H9 (cell line): Measurements from ENCODE around the gene FAS. TPM values are rescaled to one million over a fixed set of nuclear protein-coding genes. Genes with fewer than 3 reads are reported as not detected.

Experiments
- DNase-seq: peaks from one replicate; pipeline ENCODE4 v3.0.0-alpha.2; 2017
- H2AFZ ChIP-seq: one replicate; pipeline ENCODE4 v1.6.1; 2013; ENCODE audit warnings: mild to moderate bottlenecking, low read length, control low read depth, moderate library complexity
- H2AK5ac ChIP-seq: 2 replicates; pipeline ENCODE4 v1.6.1; 2013; ENCODE audit warnings: low read length, control low read depth, mixed read lengths; ENCODE audit not compliant: insufficient read length
- H2BK120ac ChIP-seq: one replicate; pipeline ENCODE4 v1.6.1; 2013; ENCODE audit warnings: low read depth, mild to moderate bottlenecking, low read length, control low read depth, inconsistent platforms; ENCODE audit not compliant: poor library complexity, severe bottlenecking
- H2BK12ac ChIP-seq: 2 replicates; pipeline ENCODE4 v1.6.1; 2013; ENCODE audit warnings: low read length, control low read depth, mixed read lengths, low read depth; ENCODE audit not compliant: insufficient read length
- H2BK15ac ChIP-seq: 2 replicates; pipeline ENCODE4 v1.6.1; 2013; ENCODE audit warnings: low read depth, low read length, control low read depth
- H2BK20ac ChIP-seq: one replicate; pipeline ENCODE4 v1.6.1; 2013; ENCODE audit warnings: low read depth, mild to moderate bottlenecking, low read length, control low read depth, inconsistent platforms; ENCODE audit not compliant: poor library complexity, severe bottlenecking
- H2BK5ac ChIP-seq: 2 replicates; pipeline ENCODE4 v1.6.1; 2013; ENCODE audit warnings: low read length, control low read depth, mixed read lengths; ENCODE audit not compliant: insufficient read length
- H3K14ac ChIP-seq: 2 replicates; pipeline ENCODE4 v1.6.1; 2013; ENCODE audit warnings: low read length, control low read depth; ENCODE audit not compliant: insufficient read depth
- H3K18ac ChIP-seq: 2 replicates; pipeline ENCODE4 v1.6.1; 2013; ENCODE audit warnings: low read depth, mild to moderate bottlenecking, mixed read lengths, low read length, control low read depth; ENCODE audit not compliant: insufficient read length
- H3K23ac ChIP-seq: 2 replicates; pipeline ENCODE4 v1.6.1; 2013; ENCODE audit warnings: low read length, control low read depth, mixed read lengths, low read depth; ENCODE audit not compliant: insufficient read length
- H3K23me2 ChIP-seq: 2 replicates; pipeline ENCODE4 v1.6.1; 2013; ENCODE audit warnings: low read depth, mild to moderate bottlenecking, mixed read lengths, low read length, control low read depth; ENCODE audit not compliant: insufficient read length, poor library complexity, severe bottlenecking
- H3K27ac ChIP-seq: 2 replicates; pipeline ENCODE4 v1.5.1; 2013; ENCODE audit warnings: low read length, control low read depth, mixed read lengths, low read depth; ENCODE audit not compliant: insufficient read length
- H3K27me3 ChIP-seq: 2 replicates; pipeline ENCODE4 v1.6.1; 2013; ENCODE audit warnings: low read length, control low read depth, inconsistent platforms; ENCODE audit not compliant: insufficient read depth
- H3K4ac ChIP-seq: 2 replicates; pipeline ENCODE4 v1.6.1; 2013; ENCODE audit warnings: low read depth, mild to moderate bottlenecking, control low read depth, inconsistent platforms, low read length, moderate library complexity
- H3K4me1 ChIP-seq: 2 replicates; pipeline ENCODE4 v1.6.1; 2013; ENCODE audit warnings: low read length, control low read depth, inconsistent platforms; ENCODE audit not compliant: insufficient read depth
- H3K4me2 ChIP-seq: 2 replicates; pipeline ENCODE4 v1.6.1; 2013; ENCODE audit warnings: low read length, control low read depth, mixed read lengths; ENCODE audit not compliant: insufficient read length, insufficient read depth
- H3K56ac ChIP-seq: 2 replicates; pipeline ENCODE4 v1.6.1; 2013; ENCODE audit warnings: low read depth, mild to moderate bottlenecking, mixed read lengths, low read length, control low read depth; ENCODE audit not compliant: insufficient read length
- H3K79me1 ChIP-seq: 2 replicates; pipeline ENCODE4 v1.6.1; 2013; ENCODE audit warnings: low read depth, mild to moderate bottlenecking, moderate library complexity, low read length, control low read depth, inconsistent platforms; ENCODE audit not compliant: insufficient read depth, poor library complexity, severe bottlenecking
- H3K79me2 ChIP-seq: 2 replicates; pipeline ENCODE4 v1.6.1; 2013; ENCODE audit warnings: low read length, control low read depth, inconsistent platforms; ENCODE audit not compliant: insufficient read depth
- H3K9ac ChIP-seq: 2 replicates; pipeline ENCODE4 v1.6.1; 2013; ENCODE audit warnings: low read length, control low read depth, mixed read lengths; ENCODE audit not compliant: insufficient read length; ENCODE audit errors: extremely low read depth
- H3K9me3 ChIP-seq: one replicate; pipeline ENCODE4 v1.6.1; 2013; ENCODE audit warnings: low read depth, low read length, inconsistent platforms; ENCODE audit not compliant: control insufficient read depth
- H3T11ph ChIP-seq: one replicate; pipeline ENCODE4 v1.6.1; 2013; ENCODE audit warnings: mild to moderate bottlenecking, low read length, control low read depth, inconsistent platforms
- H4K20me1 ChIP-seq: one replicate; pipeline ENCODE4 v1.6.1; 2013; ENCODE audit not compliant: control insufficient read depth, insufficient read length, insufficient read depth
- H4K5ac ChIP-seq: 2 replicates; pipeline ENCODE4 v1.6.1; 2013; ENCODE audit warnings: low read depth, mild to moderate bottlenecking, mixed read lengths, low read length, control low read depth; ENCODE audit not compliant: insufficient read length
- H4K8ac ChIP-seq: replicated peaks from 2 replicates; pipeline ENCODE4 v1.6.1; 2013; ENCODE audit warnings: low read length, control low read depth, mixed read lengths, low read depth; ENCODE audit not compliant: insufficient read length
- H4K91ac ChIP-seq: 2 replicates; pipeline ENCODE4 v1.6.1; 2013; ENCODE audit warnings: low read depth, mild to moderate bottlenecking, moderate library complexity, mixed read lengths, low read length, control low read depth; ENCODE audit not compliant: insufficient read length
- H3K27ac Mint-ChIP-seq, 3 experiments: 2 replicates in 2 of 3; 3 replicates in 1 of 3; pipeline ENCODE4 v1.8.0; 2020 to 2021; ENCODE audit warnings: mixed read lengths in 3 of 3, mild to moderate bottlenecking in 1 of 3, moderate library complexity in 1 of 3
- H3K27me3 Mint-ChIP-seq: 2 replicates; pipeline ENCODE4 v1.8.0; 2021; ENCODE audit warnings: low read depth, mild to moderate bottlenecking, moderate library complexity, mixed read lengths
- H3K36me3 Mint-ChIP-seq, 3 experiments: 2 replicates in 2 of 3; 3 replicates in 1 of 3; pipeline ENCODE4 v1.8.0; 2020 to 2021; ENCODE audit warnings: low read depth in 3 of 3, mixed read lengths in 3 of 3; ENCODE audit not compliant: insufficient read depth in 1 of 3
- H3K4me1 Mint-ChIP-seq, 2 experiments: 2 replicates each; pipeline ENCODE4 v1.8.0; 2020; ENCODE audit warnings: mixed read lengths in 2 of 2
- H3K4me3 Mint-ChIP-seq, 2 experiments: 2 replicates in 1 of 2; 3 replicates in 1 of 2; pipeline ENCODE4 v1.8.0; 2020 to 2021; ENCODE audit warnings: mild to moderate bottlenecking in 2 of 2, mixed read lengths in 2 of 2, moderate library complexity in 1 of 2
- H3K9me3 Mint-ChIP-seq, 2 experiments: 2 replicates in 1 of 2; 3 replicates in 1 of 2; pipeline ENCODE4 v1.8.0; 2020; ENCODE audit warnings: mild to moderate bottlenecking in 2 of 2, mixed read lengths in 2 of 2, moderate library complexity in 1 of 2
- WGBS: extraction: QIAGEN DNeasy Blood & Tissue Kit; methylation state at CpG from one replicate; pipeline ENCODE4 v1.1.7; 2013; ENCODE audit warnings: missing lambda C conversion rate, low lambda C conversion rate, mixed read lengths; ENCODE audit not compliant: insufficient read length; ENCODE audit errors: extremely low coverage; 5-methylcytosine and 5-hydroxymethylcytosine counted together
- total RNA-seq: library from RNA; stranded (reverse); gene quantifications from 2 replicates; pipeline ENCODE4 v1.2.1, GENCODE V29; 2021
- TF ChIP-seq, protein P1 (sequence below): fragments of 200-600 bp; sonication (generic); conservative IDR thresholded peaks from 3 replicates; pipeline ENCODE4 v1.8.0; 2021; ENCODE audit warnings: antibody characterized with exemption, mild to moderate bottlenecking

Gene FAS
- total RNA-seq, 1 experiment from 2014 or later, result 3.0 TPM

DNA sequence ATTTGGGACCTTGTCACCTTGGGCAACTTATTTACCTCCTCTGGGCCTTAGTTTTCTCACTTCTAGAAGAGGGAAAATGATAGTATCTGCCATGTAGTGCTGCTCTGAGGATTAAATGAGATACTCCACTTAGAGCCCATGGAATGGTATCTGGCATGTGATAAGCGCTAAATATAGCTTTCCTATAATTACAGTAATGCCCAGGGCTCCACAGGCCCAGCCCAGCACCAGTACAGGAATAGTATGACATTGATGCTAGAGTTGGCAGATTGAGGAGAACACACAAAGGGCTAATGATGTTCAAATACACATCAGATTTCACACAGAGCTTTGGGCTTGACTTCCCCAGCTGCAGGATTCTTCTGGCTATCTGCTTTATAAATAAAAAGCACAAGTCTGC, 34.9 kb downstream of the FAS start:
- no peak overlapping the region for H2AFZ ChIP-seq
- no peak overlapping the region for H3K4me3 Mint-ChIP-seq
- no peak overlapping the region for H4K91ac ChIP-seq
- no peaks in the 10 kb centered on the region for H3K23me2 ChIP-seq
- no peak overlapping the region for H3K56ac ChIP-seq
- WGBS, result no CpG with 5 or more reads among the region's 1 CpG
- no peaks in the 10 kb centered on the region for H3K79me2 ChIP-seq
- H3K27ac Mint-ChIP-seq, result no peak overlapping the region
- H2AK5ac ChIP-seq, result no peak overlapping the region
- no peak overlapping the region for H4K5ac ChIP-seq
- H3K4me1 Mint-ChIP-seq, result 0 out of 4 replicates have a peak, but pooled peaks cover 0 to 2% of the 10 kb centered on the region in 2 experiments
- H4K8ac ChIP-seq, result no peak overlapping the region
- peaks cover 0 to 7% (median 6%) of the 10 kb centered on the region in 3 experiments; a peak in 5 of 7 replicates for H3K36me3 Mint-ChIP-seq
- H2BK12ac ChIP-seq, result no peak overlapping the region
- H3K9me3 Mint-ChIP-seq, result peaks cover 7 to 8% of the 10 kb centered on the region in 2 experiments; a peak in 4 of 5 replicates
- no peak overlapping the region for H3K9ac ChIP-seq
- TF ChIP-seq, protein P1, sequence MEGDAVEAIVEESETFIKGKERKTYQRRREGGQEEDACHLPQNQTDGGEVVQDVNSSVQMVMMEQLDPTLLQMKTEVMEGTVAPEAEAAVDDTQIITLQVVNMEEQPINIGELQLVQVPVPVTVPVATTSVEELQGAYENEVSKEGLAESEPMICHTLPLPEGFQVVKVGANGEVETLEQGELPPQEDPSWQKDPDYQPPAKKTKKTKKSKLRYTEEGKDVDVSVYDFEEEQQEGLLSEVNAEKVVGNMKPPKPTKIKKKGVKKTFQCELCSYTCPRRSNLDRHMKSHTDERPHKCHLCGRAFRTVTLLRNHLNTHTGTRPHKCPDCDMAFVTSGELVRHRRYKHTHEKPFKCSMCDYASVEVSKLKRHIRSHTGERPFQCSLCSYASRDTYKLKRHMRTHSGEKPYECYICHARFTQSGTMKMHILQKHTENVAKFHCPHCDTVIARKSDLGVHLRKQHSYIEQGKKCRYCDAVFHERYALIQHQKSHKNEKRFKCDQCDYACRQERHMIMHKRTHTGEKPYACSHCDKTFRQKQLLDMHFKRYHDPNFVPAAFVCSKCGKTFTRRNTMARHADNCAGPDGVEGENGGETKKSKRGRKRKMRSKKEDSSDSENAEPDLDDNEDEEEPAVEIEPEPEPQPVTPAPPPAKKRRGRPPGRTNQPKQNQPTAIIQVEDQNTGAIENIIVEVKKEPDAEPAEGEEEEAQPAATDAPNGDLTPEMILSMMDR, result no peak
- H2BK20ac ChIP-seq, result no peak overlapping the region
- no peak overlapping the region for H3K18ac ChIP-seq
- H3K4me1 ChIP-seq, result no peaks in the 10 kb centered on the region
- DNase-seq, result no peak
- no peak overlapping the region for H2BK15ac ChIP-seq
- H3K79me1 ChIP-seq, result no peaks in the 10 kb centered on the region
- no peak overlapping the region for H2BK120ac ChIP-seq
- no peaks in the 10 kb centered on the region for H3K27me3 ChIP-seq
- H3T11ph ChIP-seq, result no peak overlapping the region
- no peaks in the 10 kb centered on the region for H4K20me1 ChIP-seq
- peaks cover 3% of the 10 kb centered on the region; the same call in 1 of the 2 replicates for H3K27me3 Mint-ChIP-seq
- no peak overlapping the region for H3K4ac ChIP-seq
- no peak overlapping the region for H3K4me2 ChIP-seq
- H3K23ac ChIP-seq, result no peak overlapping the region
- H3K14ac ChIP-seq, result no peak overlapping the region
- H3K27ac ChIP-seq, result no peak overlapping the region
- no peak overlapping the region for H2BK5ac ChIP-seq
- H3K9me3 ChIP-seq, result peaks cover 3% of the 10 kb centered on the region
